Umbilical cord (tissue), 2 donors: ENCODE measurements around the gene FAM3B. TPM values are rescaled to one million over a fixed set of nuclear protein-coding genes. Genes with fewer than 3 reads are reported as not detected.

Experiments
- DNase-seq: peaks from one replicate; pipeline ENCODE4 v3.0.0-alpha.2; 2015; ENCODE audit warnings: low spot score
- total RNA-seq: library from RNA; depleted of rRNA; stranded (reverse); fragments of >200 nt; gene quantifications from one replicate; pipeline ENCODE4 v1.2.3, GENCODE V29; 2014; ENCODE audit warnings: low replicate concordance; ENCODE audit not compliant: insufficient read depth

FAM3B gene
- total RNA-seq, 1 donor from 2014 or later, result 0.72 TPM

DNA sequence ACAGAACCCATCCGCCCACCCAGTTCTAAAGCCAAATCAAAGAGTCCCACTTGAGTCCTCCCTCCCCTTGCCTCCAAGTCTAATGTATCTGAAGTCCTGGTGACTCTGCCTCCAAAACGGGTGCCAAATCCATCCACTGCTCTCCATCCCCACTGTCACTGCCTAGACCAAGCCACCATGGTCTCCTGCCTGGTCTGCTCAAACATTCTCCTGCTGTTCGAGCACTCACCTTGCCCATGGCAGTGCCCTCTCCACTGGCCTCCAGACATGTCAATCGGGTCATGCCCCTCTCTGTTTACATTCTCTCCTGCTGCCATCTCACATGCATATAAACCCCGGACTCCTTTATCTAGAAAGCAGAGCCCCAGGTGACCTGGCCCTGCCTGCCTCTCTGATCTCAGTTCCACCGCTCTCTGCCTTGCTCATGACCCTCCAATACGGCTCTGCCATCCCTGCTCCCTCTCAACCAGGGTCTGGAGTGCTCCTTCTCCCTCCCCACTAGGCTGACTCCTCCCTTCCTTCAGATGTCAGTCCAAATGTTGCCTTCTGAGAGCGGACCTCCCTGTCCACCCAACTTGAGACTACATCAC lies 77.4 kb downstream of the FAM3B start:
- no peak for DNase-seq

DNA sequence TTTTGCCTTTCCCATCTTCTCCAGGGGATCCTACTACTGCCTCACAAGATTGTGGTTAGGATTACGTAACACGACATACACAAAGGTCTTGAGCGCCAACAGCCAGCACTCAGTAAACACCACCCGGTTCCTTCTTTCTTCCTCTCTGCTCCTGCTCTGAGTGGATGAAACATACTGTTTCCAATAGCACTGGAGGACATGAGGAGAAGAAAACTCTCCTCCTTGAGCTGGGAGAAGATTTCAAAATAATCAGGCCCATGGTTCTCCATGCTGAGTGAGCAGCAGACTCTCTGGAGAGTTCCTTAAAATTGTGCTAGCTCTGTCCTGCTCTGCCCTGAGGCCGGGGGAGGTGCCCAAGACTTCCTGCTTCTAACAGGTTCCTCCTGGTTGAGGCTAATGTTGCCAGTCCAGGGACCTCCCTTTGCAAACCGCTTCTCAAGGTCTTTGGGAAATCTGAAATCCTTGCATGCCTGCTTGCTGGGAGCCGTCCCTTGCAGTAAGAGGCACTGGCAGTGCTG lies 80.0 kb downstream of the FAM3B start:
- peak; percentile 28 for DNase-seq

DNA sequence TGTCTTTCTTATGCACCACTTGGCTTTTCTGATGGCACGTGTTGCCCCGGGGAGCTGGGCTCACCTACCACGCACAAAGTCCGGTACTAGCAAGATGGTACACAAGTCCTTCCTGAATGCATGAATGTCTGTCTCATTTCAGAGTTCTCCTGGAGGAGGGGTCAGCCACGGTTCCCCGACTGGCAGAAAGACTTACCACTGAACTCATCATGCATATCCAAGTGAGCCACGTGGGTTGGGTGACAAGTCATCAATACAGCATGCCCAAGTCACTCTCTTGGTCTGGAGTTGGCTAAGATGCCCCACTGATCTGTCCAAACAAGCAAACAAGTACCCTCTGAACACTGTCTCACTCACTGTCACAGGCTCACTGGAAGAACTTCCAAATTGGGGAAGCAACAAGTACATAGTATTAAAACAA lies 80.9 kb downstream of the FAM3B start:
- no peak for DNase-seq

DNA sequence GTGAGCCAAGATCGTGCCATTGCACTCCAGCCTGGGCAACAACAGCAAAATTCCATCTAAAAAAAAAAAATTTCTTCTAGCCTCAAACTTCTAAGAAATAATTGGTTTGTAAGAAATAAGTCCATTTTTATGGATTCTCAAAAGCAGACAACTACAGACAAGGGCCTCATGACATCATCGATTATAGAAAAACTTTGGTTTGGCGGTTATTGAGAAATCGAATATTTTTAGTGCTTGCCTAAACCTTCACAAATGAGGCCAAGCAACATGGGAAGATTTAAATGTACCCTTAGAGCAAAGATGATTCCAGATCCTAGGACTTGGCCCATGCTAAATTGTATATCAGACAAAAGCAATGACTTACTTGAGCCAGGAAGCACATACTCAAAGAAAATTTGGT lies 81.7 kb downstream of the FAM3B start:
- DNase-seq, result no peak

DNA sequence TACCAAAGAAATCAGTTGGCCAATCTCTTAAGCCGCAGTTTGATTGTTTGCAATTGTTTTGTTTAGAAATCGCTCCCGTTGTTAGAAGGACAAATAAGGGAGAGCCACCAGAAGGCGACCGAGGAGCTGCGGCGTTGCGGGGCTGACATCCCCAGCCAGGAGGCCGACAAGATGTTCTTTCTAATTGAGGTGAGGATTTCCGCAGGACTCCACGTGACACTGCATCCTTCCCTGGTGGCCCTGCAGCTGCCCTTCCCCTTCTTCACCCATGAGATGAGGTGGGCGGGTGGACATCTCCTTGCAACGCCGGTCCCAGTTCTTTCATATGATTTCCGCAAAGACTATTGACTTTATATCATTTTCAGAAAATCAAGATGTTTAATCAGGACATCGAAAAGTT lies 82.2 kb downstream of the FAM3B start:
- no peak for DNase-seq

DNA sequence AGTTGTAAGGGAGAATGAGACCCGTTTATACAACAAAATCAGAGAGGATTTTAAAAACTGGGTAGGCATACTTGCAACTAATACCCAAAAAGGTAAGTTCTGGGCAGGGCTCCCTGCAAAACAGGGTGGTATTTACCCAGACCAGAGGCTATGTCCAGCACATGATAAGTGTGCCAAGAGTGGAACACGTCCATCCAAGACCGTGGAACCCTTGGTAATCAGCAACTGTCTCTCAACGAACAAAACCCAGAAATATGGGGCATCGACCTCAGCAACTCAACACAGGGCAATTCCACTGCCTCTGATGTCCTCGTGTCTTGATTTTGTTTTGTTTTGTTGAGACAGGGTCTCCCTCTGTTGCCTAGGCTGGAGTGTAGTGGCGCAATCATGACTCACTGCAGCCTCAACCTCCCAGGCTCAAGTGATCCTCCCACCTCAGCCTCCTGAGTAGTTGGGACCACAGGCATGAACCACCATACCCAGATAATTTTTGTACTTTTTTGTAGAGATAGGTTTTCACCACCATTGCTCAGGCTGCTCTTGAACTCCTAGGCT lies 82.7 kb downstream of the FAM3B start:
- DNase-seq, result no peak

DNA sequence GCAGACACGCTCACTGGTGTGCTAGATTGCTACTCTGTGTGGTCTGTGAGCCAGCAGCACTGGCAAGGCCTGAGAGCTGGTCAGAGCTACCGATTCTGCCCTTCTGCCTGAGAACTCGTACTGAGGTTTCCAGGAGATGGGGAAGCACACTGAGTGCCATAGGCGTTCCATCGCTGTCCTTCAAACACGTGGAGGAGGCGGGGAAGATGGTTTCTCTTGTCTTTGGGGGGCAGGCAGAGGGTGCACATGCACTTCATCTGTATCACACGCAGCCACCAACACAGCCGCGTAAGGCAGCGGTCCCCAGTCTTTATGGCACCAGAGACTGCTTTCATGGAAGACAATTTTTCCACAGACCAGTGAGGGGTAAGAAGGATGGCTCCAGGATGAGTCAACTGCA lies 85.6 kb downstream of the FAM3B start:
- no peak for DNase-seq

DNA sequence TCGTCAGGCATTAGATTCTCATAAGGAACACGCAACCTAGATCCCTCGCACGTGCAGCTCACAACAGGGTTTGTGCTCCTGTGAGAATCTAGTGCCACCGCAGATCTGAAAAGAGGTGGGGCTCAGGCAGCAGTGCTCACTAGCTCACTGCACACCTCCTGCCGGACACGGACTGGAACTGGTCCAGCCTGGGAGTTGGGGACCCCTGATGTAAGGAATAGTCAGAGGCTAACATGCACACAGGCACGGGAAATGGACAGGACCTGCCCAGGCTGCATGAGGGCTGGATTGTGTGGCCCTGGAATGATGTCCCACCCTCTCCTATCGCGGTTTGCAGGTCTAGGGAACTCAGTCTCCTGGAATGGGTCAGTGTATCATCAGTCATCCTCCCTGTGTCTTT lies 86.2 kb downstream of the FAM3B start:
- DNase-seq, result no peak

DNA sequence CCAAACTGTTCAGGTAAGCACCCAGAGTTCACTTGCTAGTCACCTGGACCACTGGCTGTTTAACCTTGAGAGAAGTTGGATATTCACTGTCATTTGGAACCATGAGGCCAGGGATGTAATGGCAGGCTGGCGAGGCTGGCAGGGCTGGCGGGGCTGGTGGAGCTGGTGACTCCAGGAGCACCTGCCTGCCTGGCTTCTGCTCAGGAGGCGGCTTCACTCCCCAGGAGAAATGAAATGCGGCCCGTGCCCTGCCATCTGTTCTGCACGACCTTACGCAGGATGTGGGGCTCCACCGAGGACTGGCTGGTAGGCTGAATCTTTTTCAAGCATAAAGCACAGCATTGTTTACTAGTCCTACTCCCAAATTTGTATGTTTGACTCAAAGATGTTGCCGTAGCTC lies 86.7 kb downstream of the FAM3B start:
- DNase-seq, result no peak

DNA sequence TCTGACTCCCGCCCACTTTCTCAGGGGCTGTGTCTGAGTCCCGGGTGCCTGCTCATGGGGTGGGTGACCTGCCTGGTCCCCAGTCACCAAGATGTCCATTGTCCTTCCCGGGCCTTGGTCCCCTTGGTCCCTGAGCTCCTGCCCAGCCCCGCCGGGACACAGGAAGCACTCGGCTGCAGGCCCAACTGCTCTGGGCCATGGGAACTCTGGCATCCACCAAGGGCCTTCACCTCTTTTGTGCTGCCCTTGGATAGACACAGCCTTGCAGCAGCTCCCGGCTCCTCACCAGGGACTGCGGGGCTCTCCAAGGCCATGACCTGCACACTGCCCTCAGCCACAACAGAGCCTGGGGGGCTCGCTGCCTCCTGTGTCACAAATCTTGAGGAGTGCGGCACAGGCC lies 87.4 kb downstream of the FAM3B start:
- no peak for DNase-seq

DNA sequence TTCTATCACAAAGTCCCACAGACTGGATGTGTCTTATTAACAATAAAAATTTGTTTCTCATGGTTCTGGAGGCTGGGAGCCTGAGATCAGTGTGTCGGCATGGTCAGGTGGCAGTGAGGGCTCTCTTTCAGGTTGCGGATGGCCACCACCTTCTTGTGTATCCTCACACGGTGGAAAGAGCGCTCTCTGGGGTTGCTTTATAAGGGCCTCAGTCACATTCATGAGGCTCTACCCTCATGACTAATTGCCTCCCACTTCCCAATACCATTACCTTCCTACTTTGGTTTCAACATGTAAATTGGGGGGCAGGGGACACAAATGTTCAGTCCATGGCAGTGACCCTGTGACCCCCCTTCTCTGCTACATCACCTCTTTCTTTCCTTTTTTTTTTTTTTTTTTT lies 88.7 kb downstream of the FAM3B start:
- no peak for DNase-seq

DNA sequence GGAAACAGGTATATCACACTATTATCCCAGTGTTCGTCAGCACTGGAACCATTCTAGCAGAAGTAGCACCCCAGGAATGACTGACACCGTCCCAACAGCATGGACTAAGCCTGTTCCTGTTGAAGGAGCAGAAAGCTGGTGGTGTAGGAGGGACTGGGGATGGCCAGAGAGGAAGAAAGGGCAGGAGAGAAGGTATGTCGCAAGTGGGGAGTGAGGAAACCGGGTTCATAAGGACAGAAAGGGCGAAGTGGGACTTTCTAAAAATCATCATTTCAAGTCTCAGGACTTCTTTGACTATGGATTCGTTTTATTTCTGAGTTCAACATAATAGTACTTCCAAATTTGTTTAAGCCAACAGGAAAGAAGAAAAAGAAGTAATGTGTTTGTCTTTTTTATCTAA lies 89.7 kb downstream of the FAM3B start:
- no peak for DNase-seq

Other genes starting within 250 kb of the FAM3B start
- gene BACE2, start 148.6 kb upstream of the FAM3B start, total RNA-seq, result 37.3 TPM
- gene MX2, start 45.2 kb downstream of the FAM3B start, total RNA-seq, result 14.2 TPM
- gene MX1, start 109.4 kb downstream of the FAM3B start, total RNA-seq, result 25.5 TPM
- gene TMPRSS2, start 191.4 kb downstream of the FAM3B start, total RNA-seq, result 2.6 TPM